GM12865 (cell line): ENCODE data around the gene MTPN.

Source experiments
- DNase-seq: peaks from one replicate; pipeline ENCODE4 v3.0.0; 2010; ENCODE audit warnings: low read depth
- H3K4me3 ChIP-seq: 2 replicates; pipeline ENCODE4 v1.5.1; 2011; ENCODE audit warnings: mild to moderate bottlenecking, low read depth, low read length, control low read depth
- CTCF ChIP-seq: IDR thresholded peaks from 2 replicates; pipeline ENCODE4 v1.5.1; 2011; ENCODE audit warnings: low read length, control low read depth, low read depth, inconsistent platforms; ENCODE audit not compliant: insufficient read depth; ENCODE audit errors: missing control alignments

MTPN gene

GRCh38 chr7:135960709-135961451 lies 16.3 kb downstream of the MTPN start:
- DNase-seq: no peak
- no peak overlapping the region for H3K4me3 ChIP-seq
- TF ChIP-seq CTCF: no peak

- no peak for TF ChIP-seq CTCF
- no peak for DNase-seq
- H3K4me3 ChIP-seq: no peak overlapping the region
Measured at GRCh38 chr7:135959646-135960363, 17.4 kb downstream of the MTPN start.

GRCh38 chr7:135958173-135958572 lies 19.0 kb downstream of the MTPN start:
- H3K4me3 ChIP-seq: no peak overlapping the region
- TF ChIP-seq CTCF: no peak
- DNase-seq: no peak

- no peak for DNase-seq
- no peak for TF ChIP-seq CTCF
- H3K4me3 ChIP-seq: no peak overlapping the region
Measured at GRCh38 chr7:135957627-135958026, 19.5 kb downstream of the MTPN start.

- H3K4me3 ChIP-seq: no peak overlapping the region
Measured at GRCh38 chr7:135956393-135956792, 20.8 kb downstream of the MTPN start.

GRCh38 chr7:135950972-135951371 lies 26.2 kb downstream of the MTPN start:
- TF ChIP-seq CTCF: no peak
- no peak overlapping the region for H3K4me3 ChIP-seq
- DNase-seq: no peak

More at GRCh38 chr7:135956393-135956792, 20.8 kb downstream of the MTPN start:
- DNase-seq: no peak
- TF ChIP-seq CTCF: no peak
